GM23338 (cell line): ENCODE measurements around the gene EXTL1. TPM values are rescaled to one million over a fixed set of nuclear protein-coding genes. Genes with fewer than 3 reads are reported as not detected.

ENCODE experiments used
- ATAC-seq: fragments of 200-7000 bp; cut with Tn5 transposase; 3 replicates; pipeline ENCODE4 v1.9.1; 2020
- DNase-seq: peaks from one replicate; pipeline ENCODE4 v3.0.0-alpha.2; 2015; ENCODE audit warnings: low spot score
- H2AFZ ChIP-seq: fragments of 200-600 bp; sonication (generic); 2 replicates; pipeline ENCODE4 v1.8.0; 2016; ENCODE audit warnings: antibody characterized with exemption, mild to moderate bottlenecking, moderate library complexity
- H3F3A ChIP-seq: fragments of 200-600 bp; sonication (generic); replicated peaks from 2 replicates; pipeline ENCODE4 v1.8.0; 2017; ENCODE audit warnings: antibody characterized with exemption, mixed run types, low read depth
- H3K27ac ChIP-seq: fragments of 200-600 bp; sonication (generic); 2 replicates; pipeline ENCODE4 v1.6.1; 2016; ENCODE audit warnings: low read depth
- H3K27me3 ChIP-seq: fragments of 200-600 bp; sonication (generic); 2 replicates; pipeline ENCODE4 v1.8.0; 2016; ENCODE audit warnings: mild to moderate bottlenecking, mixed run types, moderate library complexity; ENCODE audit not compliant: insufficient read depth
- H3K36me3 ChIP-seq: fragments of 200-600 bp; sonication (generic); 2 replicates; pipeline ENCODE4 v1.8.0; 2016; ENCODE audit warnings: mild to moderate bottlenecking; ENCODE audit not compliant: insufficient read depth
- H3K4me1 ChIP-seq: fragments of 200-600 bp; sonication (generic); 2 replicates; pipeline ENCODE4 v1.8.0; 2016; ENCODE audit warnings: mild to moderate bottlenecking, moderate library complexity; ENCODE audit not compliant: insufficient read depth
- H3K4me2 ChIP-seq: fragments of 200-600 bp; sonication (generic); 2 replicates; pipeline ENCODE4 v1.7.1; 2017; ENCODE audit warnings: mixed run types
- H3K4me3 ChIP-seq: fragments of 200-600 bp; sonication (generic); 2 replicates; pipeline ENCODE4 v1.6.1; 2016; ENCODE audit warnings: mixed run types
- H3K79me2 ChIP-seq: fragments of 200-600 bp; sonication (generic); replicated peaks from 2 replicates; pipeline ENCODE4 v1.8.0; 2017; ENCODE audit warnings: mild to moderate bottlenecking; ENCODE audit not compliant: insufficient read depth
- H3K9me2 ChIP-seq: fragments of 200-600 bp; sonication (generic); 2 replicates; pipeline ENCODE4 v1.8.0; 2017; ENCODE audit not compliant: insufficient read depth
- H4K20me1 ChIP-seq: fragments of 200-600 bp; sonication (generic); replicated peaks from 2 replicates; pipeline ENCODE4 v1.8.0; 2017; ENCODE audit warnings: mild to moderate bottlenecking; ENCODE audit not compliant: insufficient read depth
- H3K27ac Mint-ChIP-seq: 2 replicates; pipeline ENCODE4 v1.8.0; 2020; ENCODE audit warnings: inconsistent platforms, mild to moderate bottlenecking, moderate library complexity, mixed read lengths
- H3K27me3 Mint-ChIP-seq: 3 replicates; pipeline ENCODE4 v1.8.0; 2022; ENCODE audit warnings: low read depth, mild to moderate bottlenecking, moderate library complexity, mixed read lengths, inconsistent platforms; ENCODE audit not compliant: insufficient read depth, poor library complexity
- H3K36me3 Mint-ChIP-seq: 3 replicates; pipeline ENCODE4 v1.8.0; 2021; ENCODE audit warnings: low read depth, mild to moderate bottlenecking, inconsistent platforms, moderate library complexity, mixed read lengths
- H3K4me1 Mint-ChIP-seq: 3 replicates; pipeline ENCODE4 v1.8.0; 2020; ENCODE audit warnings: mild to moderate bottlenecking, inconsistent platforms, mixed read lengths
- H3K4me3 Mint-ChIP-seq: 3 replicates; pipeline ENCODE4 v1.8.0; 2021; ENCODE audit warnings: moderate library complexity, mild to moderate bottlenecking, inconsistent platforms, mixed read lengths
- H3K9me3 Mint-ChIP-seq: 3 replicates; pipeline ENCODE4 v1.8.0; 2020; ENCODE audit warnings: moderate library complexity, mild to moderate bottlenecking, inconsistent platforms, mixed read lengths
- CREB1 ChIP-seq: fragments of 250-450 bp; sonication (Bioruptor Pico); IDR thresholded peaks from 2 replicates; pipeline ENCODE4 v1.5.0; 2020; ENCODE audit warnings: low read depth, mild to moderate bottlenecking, moderate library complexity
- CTCF ChIP-seq, 2 experiments: fragments of 200-600 bp in 1 of 2; sonication (generic) in 1 of 2; conservative IDR thresholded peaks; 2 replicates each; pipeline versions ENCODE4 v1.5.1 to v1.6.1; 2016 to 2017; ENCODE audit warnings: antibody characterized with exemption in 2 of 2, low read depth in 2 of 2, mild to moderate bottlenecking in 2 of 2, moderate library complexity in 1 of 2
- EZH2 ChIP-seq: fragments of 200-600 bp; sonication (generic); IDR thresholded peaks from one replicate; pipeline ENCODE4 v1.8.0; 2017; ENCODE audit warnings: antibody characterized with exemption, mild to moderate bottlenecking, low read depth; ENCODE audit not compliant: unreplicated experiment
- NANOG ChIP-seq: IDR thresholded peaks from 2 replicates; pipeline ENCODE4 v1.6.1; 2016; ENCODE audit warnings: antibody characterized with exemption, borderline replicate concordance
- POLR2AphosphoS5 ChIP-seq: IDR thresholded peaks from 2 replicates; pipeline ENCODE4 v1.6.1; 2016; ENCODE audit warnings: antibody characterized with exemption, low read depth
- STAT1 ChIP-seq: IDR thresholded peaks from one replicate; pipeline ENCODE4 v1.6.1; 2016; ENCODE audit warnings: antibody characterized with exemption; ENCODE audit not compliant: unreplicated experiment
- ZNF331 ChIP-seq: fragments of 250-450 bp; sonication (Bioruptor Pico); IDR thresholded peaks from 2 replicates; pipeline ENCODE4 v1.5.0; 2020; ENCODE audit warnings: low read depth, mild to moderate bottlenecking, moderate library complexity
- polyA plus RNA-seq: library from polyadenylated mRNA; unstranded; fragments of >200 nt; fragmentation: Nextera tagmentation; extraction: Ambion mirVana; gene quantifications from 2 replicates; pipeline ENCODE4 v1.2.1, GENCODE V29; 2016
- total RNA-seq: library from RNA; depleted of rRNA; stranded (reverse); fragments of >200 nt; shearing (Covaris generic); gene quantifications from 2 replicates; pipeline ENCODE4 v1.2.3, GENCODE V29; 2014
- TF ChIP-seq, protein P1 (sequence below): IDR thresholded peaks from 2 replicates; pipeline ENCODE4 v1.6.1; 2016; ENCODE audit warnings: antibody characterized with exemption
- TF ChIP-seq, protein P2 (sequence below): fragments of 250-450 bp; sonication (Bioruptor Pico); IDR thresholded peaks from 2 replicates; pipeline ENCODE4 v1.5.0; 2020; ENCODE audit warnings: mild to moderate bottlenecking, moderate library complexity

Gene EXTL1
- total and polyA plus RNA-seq, 2 experiments from 2014 or later = 0.37 to 1.2 TPM

DNA sequence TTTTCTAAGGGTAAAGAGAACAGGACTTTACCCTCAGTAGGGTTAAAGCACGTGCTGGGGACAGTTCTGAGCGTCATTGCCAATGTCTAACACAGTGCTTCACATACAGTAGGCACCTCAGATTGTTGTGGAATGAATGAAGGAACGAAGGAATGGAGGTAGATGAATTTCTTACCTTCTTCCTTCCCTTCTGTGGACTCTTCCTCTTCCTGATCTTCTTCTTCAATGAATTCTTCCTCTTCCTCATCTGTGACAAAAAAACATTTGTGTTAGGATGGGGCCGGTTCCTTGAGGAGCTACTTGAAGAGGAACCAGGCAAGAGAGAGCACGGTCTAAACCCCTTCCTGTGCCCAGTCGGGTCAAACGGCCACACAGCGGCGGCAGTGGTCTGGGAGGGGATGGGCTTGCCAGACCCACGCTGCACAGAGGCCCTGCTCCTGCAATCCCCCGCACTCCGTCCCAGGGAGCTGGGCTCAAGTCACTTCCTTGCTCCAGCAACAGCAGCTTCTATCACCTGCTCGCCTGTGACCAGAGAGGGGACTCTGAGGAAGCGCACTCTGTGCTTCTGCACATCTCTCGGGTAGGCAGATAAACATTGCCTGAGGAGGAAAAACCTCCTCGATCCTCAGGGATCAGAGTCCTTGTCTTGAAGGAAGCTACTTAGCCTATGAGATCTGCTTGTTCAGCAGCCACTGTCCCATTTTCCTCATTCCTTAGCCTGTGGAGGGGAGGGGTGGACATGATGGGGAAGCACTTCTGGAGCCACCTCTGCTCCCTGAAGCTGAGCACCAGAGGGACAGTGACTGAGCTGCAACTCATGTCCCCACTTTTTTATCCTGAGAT, 32.4 kb downstream of the EXTL1 start:
- Mint-ChIP-seq H3K36me3 (no peaks in the 10 kb centered on the region), H3K4me1 (peaks cover 2% of the 10 kb centered on the region; the same call in 1 of the 3 replicates), H3K9me3 (no peaks in the 10 kb centered on the region), H3K27me3 (peaks cover 6% of the 10 kb centered on the region), H3K4me3 (no peak overlapping the region), H3K27ac (no peak overlapping the region)
- Histone ChIP-seq H3K4me2 (no peak overlapping the region), H3F3A (no peaks in the 10 kb centered on the region), H3K9me2 (no peaks in the 10 kb centered on the region), H4K20me1 (no peaks in the 10 kb centered on the region), H3K27me3 (peaks cover 19% of the 10 kb centered on the region), H3K27ac (no peak overlapping the region), H3K79me2 (no peaks in the 10 kb centered on the region), H3K36me3 (no peaks in the 10 kb centered on the region), H3K4me1 (no peaks in the 10 kb centered on the region), H2AFZ (peak overlapping the region; percentile 63; the same call in 1 of the 2 replicates), H3K4me3 (no peak overlapping the region)
- ATAC-seq = peak; percentile 85
- DNase-seq = peak; percentile 32
- TF ChIP-seq CREB1 (CRISPR knock-in tag) (no peak), POLR2AphosphoS5 (no peak), ZNF331 (CRISPR knock-in tag) (no peak), EZH2 (no peak), NANOG (no peak), CTCF (conservative IDR thresholded peaks at IDR 0.05; ENCODE audit: low read depth in 2 of 2) (peak in 1 of 2 experiments; percentile 34; a peak in 1 of 4 replicates), STAT1 (no peak)
- TF ChIP-seq, protein P1, sequence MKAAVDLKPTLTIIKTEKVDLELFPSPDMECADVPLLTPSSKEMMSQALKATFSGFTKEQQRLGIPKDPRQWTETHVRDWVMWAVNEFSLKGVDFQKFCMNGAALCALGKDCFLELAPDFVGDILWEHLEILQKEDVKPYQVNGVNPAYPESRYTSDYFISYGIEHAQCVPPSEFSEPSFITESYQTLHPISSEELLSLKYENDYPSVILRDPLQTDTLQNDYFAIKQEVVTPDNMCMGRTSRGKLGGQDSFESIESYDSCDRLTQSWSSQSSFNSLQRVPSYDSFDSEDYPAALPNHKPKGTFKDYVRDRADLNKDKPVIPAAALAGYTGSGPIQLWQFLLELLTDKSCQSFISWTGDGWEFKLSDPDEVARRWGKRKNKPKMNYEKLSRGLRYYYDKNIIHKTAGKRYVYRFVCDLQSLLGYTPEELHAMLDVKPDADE = no peak
- TF ChIP-seq, protein P2, sequence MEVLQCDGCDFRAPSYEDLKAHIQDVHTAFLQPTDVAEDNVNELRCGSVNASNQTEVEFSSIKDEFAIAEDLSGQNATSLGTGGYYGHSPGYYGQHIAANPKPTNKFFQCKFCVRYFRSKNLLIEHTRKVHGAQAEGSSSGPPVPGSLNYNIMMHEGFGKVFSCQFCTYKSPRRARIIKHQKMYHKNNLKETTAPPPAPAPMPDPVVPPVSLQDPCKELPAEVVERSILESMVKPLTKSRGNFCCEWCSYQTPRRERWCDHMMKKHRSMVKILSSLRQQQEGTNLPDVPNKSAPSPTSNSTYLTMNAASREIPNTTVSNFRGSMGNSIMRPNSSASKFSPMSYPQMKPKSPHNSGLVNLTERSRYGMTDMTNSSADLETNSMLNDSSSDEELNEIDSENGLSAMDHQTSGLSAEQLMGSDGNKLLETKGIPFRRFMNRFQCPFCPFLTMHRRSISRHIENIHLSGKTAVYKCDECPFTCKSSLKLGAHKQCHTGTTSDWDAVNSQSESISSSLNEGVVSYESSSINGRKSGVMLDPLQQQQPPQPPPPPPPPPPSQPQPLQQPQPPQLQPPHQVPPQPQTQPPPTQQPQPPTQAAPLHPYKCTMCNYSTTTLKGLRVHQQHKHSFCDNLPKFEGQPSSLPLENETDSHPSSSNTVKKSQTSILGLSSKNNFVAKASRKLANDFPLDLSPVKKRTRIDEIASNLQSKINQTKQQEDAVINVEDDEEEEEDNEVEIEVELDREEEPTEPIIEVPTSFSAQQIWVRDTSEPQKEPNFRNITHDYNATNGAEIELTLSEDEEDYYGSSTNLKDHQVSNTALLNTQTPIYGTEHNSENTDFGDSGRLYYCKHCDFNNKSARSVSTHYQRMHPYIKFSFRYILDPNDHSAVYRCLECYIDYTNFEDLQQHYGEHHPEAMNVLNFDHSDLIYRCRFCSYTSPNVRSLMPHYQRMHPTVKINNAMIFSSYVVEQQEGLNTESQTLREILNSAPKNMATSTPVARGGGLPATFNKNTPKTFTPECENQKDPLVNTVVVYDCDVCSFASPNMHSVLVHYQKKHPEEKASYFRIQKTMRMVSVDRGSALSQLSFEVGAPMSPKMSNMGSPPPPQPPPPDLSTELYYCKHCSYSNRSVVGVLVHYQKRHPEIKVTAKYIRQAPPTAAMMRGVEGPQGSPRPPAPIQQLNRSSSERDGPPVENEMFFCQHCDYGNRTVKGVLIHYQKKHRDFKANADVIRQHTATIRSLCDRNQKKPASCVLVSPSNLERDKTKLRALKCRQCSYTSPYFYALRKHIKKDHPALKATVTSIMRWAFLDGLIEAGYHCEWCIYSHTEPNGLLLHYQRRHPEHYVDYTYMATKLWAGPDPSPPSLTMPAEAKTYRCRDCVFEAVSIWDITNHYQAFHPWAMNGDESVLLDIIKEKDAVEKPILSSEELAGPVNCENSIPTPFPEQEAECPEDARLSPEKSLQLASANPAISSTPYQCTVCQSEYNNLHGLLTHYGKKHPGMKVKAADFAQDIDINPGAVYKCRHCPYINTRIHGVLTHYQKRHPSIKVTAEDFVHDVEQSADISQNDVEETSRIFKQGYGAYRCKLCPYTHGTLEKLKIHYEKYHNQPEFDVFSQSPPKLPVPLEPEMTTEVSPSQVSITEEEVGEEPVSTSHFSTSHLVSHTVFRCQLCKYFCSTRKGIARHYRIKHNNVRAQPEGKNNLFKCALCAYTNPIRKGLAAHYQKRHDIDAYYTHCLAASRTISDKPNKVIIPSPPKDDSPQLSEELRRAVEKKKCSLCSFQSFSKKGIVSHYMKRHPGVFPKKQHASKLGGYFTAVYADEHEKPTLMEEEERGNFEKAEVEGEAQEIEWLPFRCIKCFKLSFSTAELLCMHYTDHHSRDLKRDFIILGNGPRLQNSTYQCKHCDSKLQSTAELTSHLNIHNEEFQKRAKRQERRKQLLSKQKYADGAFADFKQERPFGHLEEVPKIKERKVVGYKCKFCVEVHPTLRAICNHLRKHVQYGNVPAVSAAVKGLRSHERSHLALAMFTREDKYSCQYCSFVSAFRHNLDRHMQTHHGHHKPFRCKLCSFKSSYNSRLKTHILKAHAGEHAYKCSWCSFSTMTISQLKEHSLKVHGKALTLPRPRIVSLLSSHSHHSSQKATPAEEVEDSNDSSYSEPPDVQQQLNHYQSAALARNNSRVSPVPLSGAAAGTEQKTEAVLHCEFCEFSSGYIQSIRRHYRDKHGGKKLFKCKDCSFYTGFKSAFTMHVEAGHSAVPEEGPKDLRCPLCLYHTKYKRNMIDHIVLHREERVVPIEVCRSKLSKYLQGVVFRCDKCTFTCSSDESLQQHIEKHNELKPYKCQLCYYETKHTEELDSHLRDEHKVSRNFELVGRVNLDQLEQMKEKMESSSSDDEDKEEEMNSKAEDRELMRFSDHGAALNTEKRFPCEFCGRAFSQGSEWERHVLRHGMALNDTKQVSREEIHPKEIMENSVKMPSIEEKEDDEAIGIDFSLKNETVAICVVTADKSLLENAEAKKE (CRISPR knock-in tag) = no peak
